Measurements from ENCODE around the gene LOXL1.
A peak's percentile ranks its signal among the peaks of the same experiment; 100 is the strongest.

Gene LOXL1

GRCh38 chr15:73906346-73907034 lies 19.8 kb upstream of the LOXL1 start:
- Histone ChIP-seq H3K4me1 (ENCODE audit: insufficient read depth, low read length) (no peaks in the 10 kb centered on the region), H2AFZ (ENCODE audit: low read depth, low read length) (no peak overlapping the region), H3K9ac (ENCODE audit: low read depth, low read length) (no peak overlapping the region), H3K27me3 (ENCODE audit: insufficient read depth, low read length, poor library complexity) (peaks cover 23% of the 10 kb centered on the region), H3K4me3 (ENCODE audit: low read depth in 1 of 2, low read length in 2 of 2) (no peak overlapping the region), H3K27ac (ENCODE audit: low read length) (no peak overlapping the region), H3K9me3 (ENCODE audit: insufficient read depth, low read length, severe bottlenecking) (no peaks in the 10 kb centered on the region), H3K79me2 (ENCODE audit: insufficient read depth, low read length) (no peaks in the 10 kb centered on the region), H3K4me2 (ENCODE audit: insufficient read depth, low read length) (no peak overlapping the region), H4K20me1 (ENCODE audit: insufficient read depth, low read length) (no peaks in the 10 kb centered on the region), H3K36me3 (ENCODE audit: insufficient read depth, low read length) (no peaks in the 10 kb centered on the region)
- DNase-seq (no peak), ATAC-seq (ENCODE audit: insufficient read depth, low read depth) (no peak)
- no peak for TF ChIP-seq EZH2 (IDR thresholded peaks at IDR 0.05; ENCODE audit: borderline replicate concordance, low read depth, low read length, severe bottlenecking)
- TF ChIP-seq, protein P1, sequence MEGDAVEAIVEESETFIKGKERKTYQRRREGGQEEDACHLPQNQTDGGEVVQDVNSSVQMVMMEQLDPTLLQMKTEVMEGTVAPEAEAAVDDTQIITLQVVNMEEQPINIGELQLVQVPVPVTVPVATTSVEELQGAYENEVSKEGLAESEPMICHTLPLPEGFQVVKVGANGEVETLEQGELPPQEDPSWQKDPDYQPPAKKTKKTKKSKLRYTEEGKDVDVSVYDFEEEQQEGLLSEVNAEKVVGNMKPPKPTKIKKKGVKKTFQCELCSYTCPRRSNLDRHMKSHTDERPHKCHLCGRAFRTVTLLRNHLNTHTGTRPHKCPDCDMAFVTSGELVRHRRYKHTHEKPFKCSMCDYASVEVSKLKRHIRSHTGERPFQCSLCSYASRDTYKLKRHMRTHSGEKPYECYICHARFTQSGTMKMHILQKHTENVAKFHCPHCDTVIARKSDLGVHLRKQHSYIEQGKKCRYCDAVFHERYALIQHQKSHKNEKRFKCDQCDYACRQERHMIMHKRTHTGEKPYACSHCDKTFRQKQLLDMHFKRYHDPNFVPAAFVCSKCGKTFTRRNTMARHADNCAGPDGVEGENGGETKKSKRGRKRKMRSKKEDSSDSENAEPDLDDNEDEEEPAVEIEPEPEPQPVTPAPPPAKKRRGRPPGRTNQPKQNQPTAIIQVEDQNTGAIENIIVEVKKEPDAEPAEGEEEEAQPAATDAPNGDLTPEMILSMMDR (IDR thresholded peaks at IDR 0.05; ENCODE audit: borderline replicate concordance, extremely low read depth, low read length, poor library complexity, severe bottlenecking), result no peak

DNA sequence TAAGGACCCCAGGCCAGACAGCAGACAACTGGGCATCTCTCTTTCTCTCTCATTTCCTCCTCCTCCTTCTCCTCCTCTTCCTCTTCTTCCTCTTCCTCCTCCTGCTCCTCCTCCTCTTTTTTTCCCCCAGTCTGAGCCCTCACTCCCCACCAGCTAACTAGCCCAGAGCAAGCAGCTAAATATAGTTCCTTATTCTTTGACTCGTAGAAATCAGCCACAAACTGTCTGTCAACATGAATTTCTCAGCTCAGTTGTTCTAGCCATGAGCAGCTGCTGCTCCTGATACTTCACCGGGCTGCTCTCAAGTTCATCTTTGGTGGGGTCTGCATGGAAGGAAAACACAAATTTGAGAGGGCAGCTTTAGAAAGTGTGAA lies 19.2 kb upstream of the LOXL1 start:
- no peaks in the 10 kb centered on the region for H3K9me3 ChIP-seq (ENCODE audit: insufficient read depth, low read length, severe bottlenecking)
- no peak for ATAC-seq (ENCODE audit: insufficient read depth, low read depth)
- DNase-seq, result no peak
- TF ChIP-seq, protein P1 (IDR thresholded peaks at IDR 0.05; ENCODE audit: borderline replicate concordance, extremely low read depth, low read length, poor library complexity, severe bottlenecking), result no peak
- TF ChIP-seq EZH2 (IDR thresholded peaks at IDR 0.05; ENCODE audit: borderline replicate concordance, low read depth, low read length, severe bottlenecking), result no peak
- no peak overlapping the region for H3K9ac ChIP-seq (ENCODE audit: low read depth, low read length)
- no peaks in the 10 kb centered on the region for H3K79me2 ChIP-seq (ENCODE audit: insufficient read depth, low read length)
- no peaks in the 10 kb centered on the region for H4K20me1 ChIP-seq (ENCODE audit: insufficient read depth, low read length)
- no peaks in the 10 kb centered on the region for H3K36me3 ChIP-seq (ENCODE audit: insufficient read depth, low read length)
- peaks cover 23% of the 10 kb centered on the region for H3K27me3 ChIP-seq (ENCODE audit: insufficient read depth, low read length, poor library complexity)
- H2AFZ ChIP-seq (ENCODE audit: low read depth, low read length), result no peak overlapping the region
- H3K4me1 ChIP-seq (ENCODE audit: insufficient read depth, low read length), result no peaks in the 10 kb centered on the region
- no peak overlapping the region for H3K4me2 ChIP-seq (ENCODE audit: insufficient read depth, low read length)
- H3K27ac ChIP-seq (ENCODE audit: low read length), result no peak overlapping the region
- no peak overlapping the region for H3K4me3 ChIP-seq (ENCODE audit: low read depth in 1 of 2, low read length in 2 of 2)

DNA sequence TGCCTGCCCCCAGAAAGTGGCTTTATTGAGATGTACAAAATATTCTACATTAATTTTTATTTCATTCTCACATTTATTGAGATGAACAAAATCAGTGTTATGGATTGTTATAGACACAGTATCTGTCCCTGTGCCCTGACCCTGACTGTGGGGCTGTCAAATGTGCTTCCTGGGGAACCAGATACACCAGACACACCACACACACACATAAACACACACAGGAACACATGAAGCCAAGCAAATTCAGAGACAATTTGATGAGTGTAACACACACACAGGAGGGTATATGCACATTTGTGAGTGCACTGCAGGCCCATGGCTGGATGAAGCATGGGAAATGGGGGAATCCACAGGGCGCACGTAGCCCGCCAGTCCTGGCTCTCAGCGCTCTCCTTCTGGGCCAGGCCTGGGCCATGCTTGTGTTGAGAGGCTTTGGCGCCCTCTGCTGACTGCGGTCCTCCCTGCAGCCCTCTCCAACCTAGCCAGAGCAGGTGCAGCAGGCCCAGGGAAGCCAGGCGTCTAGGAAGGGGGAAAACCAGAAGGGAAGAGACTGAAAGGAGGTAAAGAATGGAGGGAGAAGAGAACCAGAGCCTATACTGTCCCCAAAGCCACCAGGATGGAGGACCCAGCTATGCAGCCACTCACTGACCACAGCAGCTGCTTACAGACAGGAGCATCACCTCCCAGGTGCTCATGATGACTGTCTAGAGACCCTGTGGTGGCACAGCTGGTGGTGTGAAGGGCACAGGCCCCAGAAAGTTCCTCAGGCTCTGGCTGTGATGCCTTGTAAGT lies 18.0 kb upstream of the LOXL1 start:
- no peak overlapping the region for H3K4me2 ChIP-seq (ENCODE audit: insufficient read depth, low read length)
- no peaks in the 10 kb centered on the region for H3K36me3 ChIP-seq (ENCODE audit: insufficient read depth, low read length)
- no peak overlapping the region for H2AFZ ChIP-seq (ENCODE audit: low read depth, low read length)

More for the DNA sequence above, 18.0 kb upstream of the LOXL1 start:
- Histone ChIP-seq H3K79me2 (ENCODE audit: insufficient read depth, low read length) (no peaks in the 10 kb centered on the region), H3K27ac (ENCODE audit: low read length) (no peak overlapping the region), H3K9me3 (ENCODE audit: insufficient read depth, low read length, severe bottlenecking) (no peaks in the 10 kb centered on the region), H3K4me3 (ENCODE audit: low read depth in 1 of 2, low read length in 2 of 2) (no peak overlapping the region), H4K20me1 (ENCODE audit: insufficient read depth, low read length) (no peaks in the 10 kb centered on the region), H3K9ac (ENCODE audit: low read depth, low read length) (no peak overlapping the region), H3K27me3 (ENCODE audit: insufficient read depth, low read length, poor library complexity) (peaks cover 18% of the 10 kb centered on the region), H3K4me1 (ENCODE audit: insufficient read depth, low read length) (no peaks in the 10 kb centered on the region)
- peak; percentile 70 for DNase-seq
- TF ChIP-seq, protein P1 (IDR thresholded peaks at IDR 0.05; ENCODE audit: borderline replicate concordance, extremely low read depth, low read length, poor library complexity, severe bottlenecking), result peak; percentile 89
- TF ChIP-seq EZH2 (IDR thresholded peaks at IDR 0.05; ENCODE audit: borderline replicate concordance, low read depth, low read length, severe bottlenecking), result no peak
- peak; percentile 99 for ATAC-seq (ENCODE audit: insufficient read depth, low read depth)
